GM12892 (cell line): ENCODE measurements around the gene GALT.

ENCODE experiments used
- DNase-seq: peaks from one replicate; pipeline ENCODE4 v3.0.0; 2011; ENCODE audit not compliant: insufficient read length
- FAIRE-seq: peaks from 2 replicates; lab custom pipeline; 2011; peaks lifted over from hg19 to GRCh38; lab: Jason Lieb, UNC
- POLR2A ChIP-seq: IDR thresholded peaks from 2 replicates; pipeline ENCODE4 v1.6.1; 2011; ENCODE audit warnings: low read depth, low read length, control low read depth
- POLR2AphosphoS5 ChIP-seq: IDR thresholded peaks from 2 replicates; pipeline ENCODE4 v1.6.1; 2011; ENCODE audit warnings: low read depth, low read length, control low read depth
- TAF1 ChIP-seq: IDR thresholded peaks from 2 replicates; pipeline ENCODE4 v1.6.1; 2011; ENCODE audit warnings: low read depth, mild to moderate bottlenecking, control low read depth, low read length, borderline replicate concordance

Gene GALT

DNA sequence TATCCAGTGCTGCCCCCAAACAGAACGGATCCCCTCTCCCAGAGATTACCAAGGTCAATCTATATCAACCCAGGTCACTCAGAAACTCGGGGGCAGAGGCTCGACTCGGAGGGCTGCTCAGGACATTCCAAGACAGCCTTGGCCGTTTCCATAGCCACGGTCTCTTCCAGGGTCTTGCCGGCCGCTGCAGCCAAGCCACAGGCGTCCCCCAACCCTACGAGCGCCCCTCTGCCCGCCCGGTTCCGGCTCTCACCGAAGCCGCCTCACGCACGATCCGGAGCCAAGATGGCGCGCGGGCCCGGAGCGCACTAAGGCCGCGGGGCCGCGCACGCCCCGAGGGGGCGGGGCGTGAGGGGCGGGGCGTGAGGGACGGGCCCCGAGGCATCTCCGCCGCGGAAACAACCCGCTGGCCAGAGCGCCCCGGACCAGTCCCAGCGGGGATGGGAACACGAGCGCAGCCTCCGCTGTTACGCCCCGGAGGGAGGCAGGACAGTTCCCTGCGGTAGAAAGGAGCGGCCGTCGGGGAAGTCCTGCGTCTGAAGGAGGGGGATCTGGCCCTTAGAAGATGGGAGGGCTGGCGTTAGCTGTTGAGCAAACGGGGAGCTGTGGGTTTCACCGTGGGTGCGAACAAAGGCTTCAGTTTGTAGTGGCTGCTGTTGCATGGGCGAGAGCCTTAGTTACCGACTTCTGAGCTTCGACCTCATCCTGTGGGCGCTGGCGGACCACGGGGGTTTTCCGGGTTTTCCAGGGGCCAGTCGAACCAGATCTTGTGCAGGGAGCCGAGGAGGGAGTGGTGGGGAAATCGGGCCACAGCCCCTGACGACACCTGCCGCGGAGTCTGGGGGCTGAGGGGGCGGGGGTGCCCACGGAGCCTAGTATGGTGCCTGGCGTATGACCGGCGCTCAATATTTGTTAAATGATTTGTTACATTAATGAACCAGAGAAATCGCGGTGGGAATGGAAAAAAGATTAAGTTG lies 34.4 kb upstream of the GALT start, which contains the start of gene RPP25L:
RPP25L (minus strand) TSS at position 287 of the 977 bp plus-strand sequence. CDS start 801 bp downstream, outside the sequence.
- TF ChIP-seq TAF1 = 0 out of 2 replicates have a peak, but pooled peaks have one; percentile 51
- peak; percentile 80 for TF ChIP-seq POLR2AphosphoS5
- peak; percentile 82; the same call in 1 of the 2 replicates for TF ChIP-seq POLR2A
- FAIRE-seq = peak; percentile 92
- peak; percentile 96 for DNase-seq

DNA sequence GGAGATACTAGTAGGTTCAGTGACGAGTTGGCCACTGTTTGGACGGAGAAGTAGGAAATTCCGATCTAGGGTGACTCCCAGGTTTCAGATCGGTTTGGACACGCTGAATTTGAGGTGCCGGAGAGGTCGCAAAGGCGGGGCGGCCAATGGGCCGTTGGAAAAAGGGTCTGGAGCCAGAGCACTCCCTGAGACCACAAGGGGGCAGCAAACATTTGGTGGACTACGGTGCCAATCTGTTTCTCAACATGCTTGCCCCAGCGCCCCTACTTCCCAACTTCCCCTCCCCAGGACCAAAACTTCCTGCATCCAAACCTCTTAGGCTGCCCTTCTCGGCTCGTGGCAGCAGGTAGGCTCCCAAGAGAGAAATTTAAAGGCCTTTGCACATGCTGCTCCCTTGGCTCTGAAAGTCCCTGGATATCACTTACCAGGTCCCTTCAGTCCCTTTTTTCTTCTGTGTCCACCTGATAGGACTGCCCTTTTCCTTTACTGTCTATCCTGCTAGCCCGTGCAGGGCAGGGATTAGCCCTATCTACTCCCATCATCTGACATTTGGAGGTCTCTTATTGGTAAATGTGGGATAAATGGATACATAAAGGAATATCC lies 33.6 kb upstream of the GALT start:
- no peak for TF ChIP-seq POLR2AphosphoS5
- TF ChIP-seq POLR2A = no peak
- peak; percentile 89 for FAIRE-seq
- no peak for DNase-seq

DNA sequence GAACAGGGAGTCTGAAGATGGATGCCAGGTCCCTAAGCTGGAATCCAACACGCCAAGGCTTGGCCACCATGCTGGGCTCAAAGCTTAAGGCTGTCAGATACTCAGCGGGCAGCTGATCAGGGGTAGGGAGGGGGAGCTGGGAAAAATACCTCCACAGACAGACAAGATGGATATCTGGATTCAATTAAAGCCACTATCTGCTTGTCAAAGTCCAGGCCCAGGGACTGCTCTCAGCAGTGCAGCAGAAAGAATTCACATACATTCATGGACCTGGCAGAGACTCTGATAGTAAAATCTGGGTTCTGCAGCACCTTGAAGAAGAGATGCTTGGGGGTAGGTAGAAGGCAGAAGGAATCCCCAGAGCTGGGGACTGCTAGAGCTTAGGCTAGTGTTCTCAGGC lies 31.3 kb upstream of the GALT start:
- FAIRE-seq (no peak), DNase-seq (no peak)
- TF ChIP-seq POLR2A (no peak), TAF1 (no peak), POLR2AphosphoS5 (no peak)

DNA sequence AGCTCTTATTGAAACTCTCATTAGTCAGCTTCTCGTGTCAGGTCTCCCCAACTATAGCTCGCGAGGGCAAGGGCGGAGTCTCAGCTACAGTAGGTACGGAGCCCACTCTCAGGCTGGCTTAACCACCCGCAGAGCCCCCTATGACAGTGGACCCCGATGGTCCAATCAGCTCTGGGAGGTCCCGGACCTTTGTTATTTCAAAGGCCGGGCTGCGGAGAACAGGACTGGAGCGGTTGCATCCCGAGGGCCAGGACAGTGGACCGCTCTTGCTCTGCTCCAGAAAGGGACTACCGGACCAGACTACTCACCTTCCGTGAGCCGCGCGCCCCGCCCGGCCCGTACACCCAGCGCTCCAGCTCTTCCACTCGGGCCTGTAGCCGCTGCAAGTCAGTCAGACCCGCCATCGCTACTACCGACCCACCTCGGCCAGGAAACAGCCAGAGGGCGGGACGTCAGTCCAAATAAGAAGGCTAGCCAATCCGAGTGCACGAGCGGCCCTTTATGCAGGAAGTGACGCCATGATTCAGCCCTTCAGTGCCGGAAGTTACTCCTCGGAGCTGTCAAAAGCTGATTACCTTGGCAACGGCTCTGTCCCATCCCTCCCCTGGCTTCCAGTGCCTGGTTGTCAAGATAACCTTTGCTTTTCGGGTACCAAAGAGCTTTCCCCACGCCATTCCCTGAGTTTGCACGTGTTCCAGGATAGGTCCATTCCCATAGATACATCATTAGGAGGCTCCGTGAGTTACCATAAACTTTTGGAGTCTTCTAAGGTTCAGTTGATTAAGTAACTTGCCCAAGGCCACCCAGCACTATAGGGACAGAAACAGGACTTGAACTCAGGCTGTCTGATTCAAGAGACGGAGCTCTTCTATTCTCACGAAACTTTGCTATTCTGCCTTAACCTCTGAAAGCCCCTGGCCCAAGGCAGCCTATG lies 26.1 kb upstream of the GALT start, which contains the start of gene DCTN3:
DCTN3 (minus strand) TSS at position 435 of the 934 bp plus-strand sequence; CDS start at position 404, 31 bp downstream.
- peak; percentile 97 for DNase-seq
- TF ChIP-seq POLR2A (peak; percentile 72; the same call in 1 of the 2 replicates), TAF1 (peak; percentile 61; the same call in 1 of the 2 replicates), POLR2AphosphoS5 (peak; percentile 55; the same call in 1 of the 2 replicates)
- peak; percentile 98 for FAIRE-seq

DNA sequence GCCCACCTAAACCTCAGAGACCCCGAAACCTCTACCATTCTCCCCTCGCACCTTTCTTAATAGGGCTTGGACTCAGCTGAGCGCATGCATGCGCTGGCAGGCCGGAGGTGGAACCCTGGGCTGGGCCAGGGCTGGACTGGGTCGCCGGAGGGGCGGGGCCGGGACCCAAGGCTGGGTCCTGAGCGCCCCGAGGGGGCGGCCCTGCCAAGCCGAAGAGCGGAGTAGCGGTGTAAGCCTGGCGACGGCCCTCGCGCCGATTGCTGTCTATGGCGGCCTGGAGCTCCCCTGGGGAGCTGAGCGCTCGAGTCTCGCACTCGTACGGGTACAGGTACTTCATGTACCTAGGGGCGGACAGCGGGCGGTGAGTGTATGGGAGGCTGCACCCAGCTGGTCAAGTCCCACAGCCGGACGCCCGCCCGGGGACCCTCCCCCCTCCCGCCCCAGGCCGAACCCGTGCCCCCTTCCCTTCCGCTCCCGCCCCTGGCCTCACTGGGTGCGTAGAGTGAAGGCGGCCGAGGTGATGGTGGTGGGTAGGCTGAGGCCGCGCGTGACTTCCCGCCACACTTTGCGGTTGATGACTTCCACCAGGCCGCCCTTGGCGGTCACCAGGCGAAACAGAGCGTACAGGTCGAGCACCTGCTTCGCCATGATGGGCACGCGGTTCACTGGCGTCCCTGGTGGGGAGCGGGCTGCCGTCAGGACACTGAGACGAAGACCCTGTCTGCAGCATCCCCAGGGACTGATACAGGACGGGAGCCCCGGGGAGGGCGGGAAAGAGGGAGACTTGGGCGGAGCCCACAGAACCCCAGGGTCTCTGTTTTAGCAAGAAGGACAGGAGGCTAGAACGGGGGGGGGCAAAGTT lies 22.9 kb upstream of the GALT start:
- TF ChIP-seq TAF1 = no peak
- TF ChIP-seq POLR2A = no peak
- no peak for TF ChIP-seq POLR2AphosphoS5
- no peak for DNase-seq
- no peak for FAIRE-seq

DNA sequence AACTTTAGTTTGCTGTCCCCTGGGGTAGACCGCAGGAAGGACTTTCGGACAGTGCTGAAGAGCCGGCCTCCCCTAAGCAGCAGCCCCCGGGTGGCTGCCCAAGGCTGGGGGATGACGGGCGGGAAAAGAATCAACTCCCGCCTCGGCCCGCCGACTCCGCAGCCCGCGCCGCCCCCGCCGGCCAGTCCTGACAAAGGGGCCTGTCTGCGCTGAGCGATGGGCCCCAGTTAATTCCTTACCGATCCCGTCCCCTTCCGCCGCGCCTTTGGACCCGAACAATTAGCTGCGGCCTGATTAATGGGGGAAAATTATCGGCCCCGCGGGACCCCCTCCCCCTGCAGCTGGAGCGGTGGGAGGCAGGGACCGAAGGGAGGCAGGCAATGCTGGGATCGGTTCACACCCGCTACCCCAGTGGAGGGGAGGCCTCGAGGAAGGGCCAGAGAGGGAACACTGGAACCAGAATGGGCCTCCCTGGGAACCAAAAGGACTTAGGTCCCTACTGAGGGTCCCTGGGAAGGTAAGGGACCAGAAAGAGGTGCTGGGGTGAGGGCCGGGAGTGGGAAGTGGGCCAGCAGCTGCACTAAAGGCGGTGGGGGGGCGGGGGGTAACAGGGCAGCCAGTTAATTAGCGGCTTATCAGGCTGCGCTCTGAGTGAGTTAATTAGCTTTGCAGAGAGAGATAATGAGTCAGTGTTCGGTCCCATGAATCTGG lies 21.8 kb upstream of the GALT start:
- no peak for TF ChIP-seq TAF1
- no peak for TF ChIP-seq POLR2AphosphoS5
- TF ChIP-seq POLR2A = no peak
- no peak for DNase-seq
- no peak for FAIRE-seq

DNA sequence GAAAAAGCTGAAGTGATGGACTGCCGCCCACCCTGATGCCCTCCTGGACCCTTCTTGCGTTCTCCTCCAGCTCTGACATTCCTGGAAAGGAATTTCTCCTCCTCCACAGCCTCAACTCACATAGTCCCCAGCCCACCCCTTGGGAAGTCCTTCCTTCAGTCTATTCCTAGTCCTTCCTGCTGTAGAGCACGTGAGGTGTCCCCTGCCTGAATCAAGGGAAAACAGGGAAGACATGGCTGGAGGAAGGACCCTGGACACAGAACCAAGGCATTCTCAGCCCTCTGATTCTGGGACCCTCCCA lies 21.3 kb upstream of the GALT start:
- DNase-seq (no peak), FAIRE-seq (no peak)
- TF ChIP-seq POLR2A (no peak), TAF1 (no peak), POLR2AphosphoS5 (no peak)

DNA sequence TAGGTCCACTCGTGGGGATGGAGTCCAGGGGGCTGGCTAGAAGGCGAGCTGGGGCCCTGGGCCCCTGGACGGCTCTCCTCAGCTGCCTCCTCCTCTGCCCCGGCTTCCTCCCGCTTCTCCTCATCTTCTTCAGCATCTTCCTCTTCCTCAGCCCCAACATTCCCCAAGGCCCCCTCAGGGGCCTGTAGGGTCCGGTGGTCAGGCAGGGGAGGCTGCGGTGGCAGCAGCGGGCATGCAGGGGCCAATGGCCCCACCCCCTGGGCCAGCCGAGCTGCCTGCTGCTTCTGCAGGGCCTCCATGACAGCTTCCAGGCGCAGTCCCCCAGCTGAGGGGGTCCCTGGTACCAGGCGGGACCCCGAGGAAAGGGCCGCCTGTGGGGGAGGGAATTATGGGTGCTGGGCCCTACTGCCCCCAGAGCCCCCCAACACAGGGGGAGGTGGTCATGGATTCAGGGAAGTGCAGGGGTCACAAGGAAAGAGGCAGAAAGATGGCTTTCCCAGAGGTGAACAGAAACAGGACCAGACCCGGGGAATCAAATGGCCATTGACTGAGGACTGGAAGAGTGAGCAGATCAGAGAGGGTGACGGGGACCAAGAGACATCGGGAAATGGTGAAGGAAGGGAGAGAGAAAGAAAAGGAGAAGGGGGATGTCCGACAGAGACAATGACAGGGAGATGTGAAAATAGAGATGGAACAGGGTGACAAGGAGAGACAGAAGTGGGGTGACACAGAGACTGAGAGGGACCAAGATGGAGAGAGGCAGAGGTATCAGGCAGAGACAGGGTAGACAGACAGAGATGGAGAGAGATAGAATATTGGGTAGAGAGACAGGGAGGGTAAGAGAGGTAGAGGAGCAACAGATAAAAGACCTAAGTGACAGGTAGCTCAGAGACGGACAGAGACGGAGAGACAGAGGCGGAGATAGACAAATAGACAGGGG lies 18.5 kb upstream of the GALT start:
- no peak for TF ChIP-seq POLR2A
- no peak for TF ChIP-seq POLR2AphosphoS5
- TF ChIP-seq TAF1 = no peak
- DNase-seq (no peak), FAIRE-seq (no peak)
